Small intestine (tissue), 7 donors: ENCODE data around the gene PACRG. TPM values are rescaled to one million over a fixed set of nuclear protein-coding genes. Genes with fewer than 3 reads are reported as not detected.

Experiments
- DNase-seq, 2 donors: peaks; one replicate each; pipeline versions ENCODE4 v3.0.0 to v3.0.0-alpha.2; 2013
- FAIRE-seq: peaks from 2 replicates; lab custom pipeline; 2012; peaks lifted over from hg19 to GRCh38; lab: Jason Lieb, UNC
- H3K27ac ChIP-seq, 3 donors: one replicate each; pipeline ENCODE4 v1.5.1; 2013; ENCODE audit warnings: low read length in 2 of 3, mild to moderate bottlenecking in 2 of 3, control low read depth in 1 of 3, inconsistent platforms in 1 of 3, low read depth in 1 of 3, moderate library complexity in 1 of 3
- H3K27me3 ChIP-seq, 3 donors: one replicate each; pipeline ENCODE4 v1.6.1; 2013; ENCODE audit warnings: low read length in 3 of 3, inconsistent platforms in 1 of 3; ENCODE audit not compliant: control insufficient read depth in 3 of 3, insufficient read depth in 3 of 3
- H3K36me3 ChIP-seq, 3 donors: one replicate each; pipeline ENCODE4 v1.6.1; 2013; ENCODE audit warnings: low read length in 3 of 3, inconsistent platforms in 1 of 3, low read depth in 1 of 3, mild to moderate bottlenecking in 1 of 3, moderate library complexity in 1 of 3; ENCODE audit not compliant: control insufficient read depth in 3 of 3, insufficient read depth in 2 of 3
- H3K4me1 ChIP-seq, 3 donors: one replicate each; pipeline ENCODE4 v1.6.1; 2013; ENCODE audit warnings: low read length in 2 of 3, inconsistent platforms in 1 of 3, low read depth in 1 of 3, mild to moderate bottlenecking in 1 of 3, moderate library complexity in 1 of 3; ENCODE audit not compliant: control insufficient read depth in 3 of 3, insufficient read depth in 2 of 3
- H3K4me3 ChIP-seq, 3 donors: one replicate each; pipeline ENCODE4 v1.5.1; 2013; ENCODE audit warnings: low read length in 3 of 3, control low read depth in 1 of 3, inconsistent platforms in 1 of 3, low read depth in 1 of 3, mild to moderate bottlenecking in 1 of 3, moderate library complexity in 1 of 3
- H3K9me3 ChIP-seq, 2 donors: one replicate each; pipeline ENCODE4 v1.6.1; 2013; ENCODE audit warnings: low read depth in 1 of 2, low read length in 1 of 2; ENCODE audit not compliant: control insufficient read depth in 2 of 2, insufficient read depth in 1 of 2
- WGBS, 3 donors: extraction: QIAGEN DNeasy Blood & Tissue Kit; methylation state at CpG; one replicate each; pipeline ENCODE4 v1.1.7; 2013; 5-methylcytosine and 5-hydroxymethylcytosine counted together
- polyA plus RNA-seq, 4 donors: library from polyadenylated mRNA; stranded (reverse) in 3 of 4; unstranded in 1 of 4; fragments of 200-250 nt in 3 of 4; fragments of 120-200 nt in 1 of 4; gene quantifications; one replicate each; pipeline versions ENCODE4 v1.2.1 to v1.2.3, GENCODE V29; 2013
- donor health status: healthy with polysubstance abuse.
- donor health status: control.
- donor health status: control.
- donor health status: Bipolar disorder and iron deficiency.
- donor health status: healthy.

Gene PACRG
- polyA plus RNA-seq, 4 donors: 0.49 to 1.5 TPM; not detected in 2

GRCh38 chr6:162684961-162685360 lies 42.8 kb upstream of the PACRG start:
- no peak for FAIRE-seq
- WGBS, 3 donors: 69 to 75% (median 70%) methylated on average over 3 of the region's 3 CpGs

GRCh38 chr6:162685586-162685985 lies 42.2 kb upstream of the PACRG start:
- no peak overlapping the region for H3K27ac ChIP-seq
- no peaks in the 10 kb centered on the region for H3K4me1 ChIP-seq
- no peaks in the 10 kb centered on the region for H3K36me3 ChIP-seq
- no peak overlapping the region for H3K4me3 ChIP-seq
- H3K9me3 ChIP-seq: no peaks in the 10 kb centered on the region
- no peaks in the 10 kb centered on the region for H3K27me3 ChIP-seq
- FAIRE-seq (no peak), DNase-seq (no peak)
- WGBS, 3 donors: 79 to 93% (median 91%) methylated on average over 5 of the region's 5 CpGs

More at GRCh38 chr6:162684961-162685360, 42.8 kb upstream of the PACRG start:
- Histone ChIP-seq H3K27me3 (no peaks in the 10 kb centered on the region), H3K36me3 (no peaks in the 10 kb centered on the region), H3K9me3 (no peaks in the 10 kb centered on the region), H3K4me1 (no peaks in the 10 kb centered on the region), H3K4me3 (no peak overlapping the region), H3K27ac (no peak overlapping the region)
- DNase-seq: peak in 1 of 2 donors; percentile 1

DNA sequence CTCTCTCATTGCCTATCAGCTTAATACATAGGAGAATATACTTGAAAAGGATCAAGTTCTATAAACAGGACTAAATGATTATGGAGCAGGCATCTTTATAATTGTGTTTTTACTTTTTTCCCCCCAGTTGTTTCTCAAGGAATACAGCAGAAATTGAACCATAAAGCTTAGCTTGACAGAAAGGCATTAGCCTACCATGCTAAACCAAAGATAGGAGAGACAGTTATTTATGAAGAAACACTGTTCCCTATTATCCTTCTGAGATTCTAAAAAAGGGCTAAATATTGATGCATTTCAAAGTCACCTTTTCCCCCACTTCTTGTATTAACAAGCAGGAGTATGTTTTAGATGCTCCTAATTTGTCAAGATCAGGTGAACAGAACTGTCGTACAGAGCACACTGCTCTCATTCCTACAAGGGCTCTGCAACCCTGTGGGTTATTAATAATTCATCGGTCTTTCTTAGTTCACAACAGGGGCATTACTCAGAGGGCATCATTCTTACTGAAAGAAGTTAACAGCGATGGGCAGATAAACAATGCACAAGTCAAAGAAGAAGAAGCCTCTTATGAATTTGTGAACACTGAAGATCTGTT lies 38.9 kb upstream of the PACRG start:
- H3K9me3 ChIP-seq: no peaks in the 10 kb centered on the region
- WGBS, 3 donors: 87 to 97% (median 87%) methylated on average over 3 of the region's 3 CpGs
- no peaks in the 10 kb centered on the region for H3K36me3 ChIP-seq
- H3K27ac ChIP-seq: no peak overlapping the region
- no peaks in the 10 kb centered on the region for H3K4me1 ChIP-seq
- H3K27me3 ChIP-seq: no peaks in the 10 kb centered on the region
- DNase-seq: no peak
- no peak for FAIRE-seq
- no peak overlapping the region for H3K4me3 ChIP-seq

GRCh38 chr6:162690158-162690557 lies 37.6 kb upstream of the PACRG start:
- no peak for FAIRE-seq
- H3K27me3 ChIP-seq: no peaks in the 10 kb centered on the region
- no peak for DNase-seq
- WGBS, 3 donors: 66 to 73% (median 70%) methylated on average over 5 of the region's 5 CpGs
- H3K36me3 ChIP-seq: no peaks in the 10 kb centered on the region
- no peak overlapping the region for H3K4me3 ChIP-seq
- H3K27ac ChIP-seq: no peak overlapping the region
- H3K9me3 ChIP-seq: no peaks in the 10 kb centered on the region
- no peaks in the 10 kb centered on the region for H3K4me1 ChIP-seq

DNA sequence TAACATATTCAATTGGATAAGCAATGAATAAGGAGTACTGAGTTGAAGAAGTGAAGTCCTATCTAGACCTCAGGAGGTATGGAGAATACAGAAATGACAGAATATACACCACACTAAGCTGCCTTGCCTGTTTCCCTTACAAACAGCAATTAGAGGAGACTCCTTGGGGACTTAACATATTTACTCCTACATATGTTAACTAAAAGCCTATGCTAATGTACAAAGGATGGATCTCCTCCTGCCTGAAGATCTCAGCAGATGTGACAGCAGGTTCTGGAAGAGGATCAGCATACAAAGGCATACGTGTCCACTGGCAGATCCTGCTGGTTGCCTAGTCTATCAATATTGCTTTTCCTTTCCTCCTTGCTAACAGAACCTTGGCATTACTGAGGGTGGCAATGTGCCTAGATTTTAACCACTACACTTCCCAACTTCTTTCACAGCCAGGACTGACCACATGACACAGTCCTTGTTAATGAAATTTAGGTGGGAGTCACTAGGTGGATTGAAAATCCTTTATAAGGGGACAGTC lies 29.8 kb upstream of the PACRG start:
- no peak for DNase-seq
- 73 to 86% (median 81%) methylated on average over 1 of the region's 1 CpG for WGBS, 3 donors
- no peak for FAIRE-seq

GRCh38 chr6:162698440-162698839 lies 29.3 kb upstream of the PACRG start:
- Histone ChIP-seq H3K4me3 (no peak overlapping the region), H3K27ac (no peak overlapping the region), H3K4me1 (no peaks in the 10 kb centered on the region), H3K36me3 (no peaks in the 10 kb centered on the region), H3K27me3 (no peaks in the 10 kb centered on the region), H3K9me3 (no peaks in the 10 kb centered on the region)
- FAIRE-seq (no peak), DNase-seq (no peak)

More for the DNA sequence above, 29.8 kb upstream of the PACRG start:
- Histone ChIP-seq H3K27ac (no peak overlapping the region), H3K36me3 (no peaks in the 10 kb centered on the region), H3K4me1 (no peaks in the 10 kb centered on the region), H3K27me3 (no peaks in the 10 kb centered on the region), H3K4me3 (no peak overlapping the region), H3K9me3 (no peaks in the 10 kb centered on the region)

DNA sequence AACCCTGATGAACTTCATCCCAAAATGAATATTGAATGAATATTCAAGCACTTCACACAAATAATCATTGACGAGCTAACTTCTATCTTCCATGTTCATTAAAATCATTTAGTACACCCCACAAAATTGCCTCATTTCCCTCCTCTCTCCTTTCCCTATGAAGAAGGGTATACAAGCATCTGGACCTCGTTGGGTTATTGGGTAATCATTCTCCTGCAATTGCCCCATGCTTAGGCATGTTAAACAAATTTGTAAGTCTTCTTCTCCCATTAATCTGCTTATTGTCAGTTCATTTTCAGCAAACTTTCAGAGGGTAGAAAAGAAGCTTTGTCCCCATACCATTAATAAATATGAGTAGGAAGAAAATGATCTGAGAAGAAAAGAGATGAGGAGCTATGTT lies 27.8 kb upstream of the PACRG start:
- DNase-seq (no peak), FAIRE-seq (no peak)
- Histone ChIP-seq H3K4me3 (no peak overlapping the region), H3K27me3 (no peaks in the 10 kb centered on the region), H3K9me3 (no peaks in the 10 kb centered on the region), H3K4me1 (no peaks in the 10 kb centered on the region), H3K36me3 (no peaks in the 10 kb centered on the region), H3K27ac (no peak overlapping the region)
- WGBS, 3 donors: 62 to 78% (median 73%) methylated on average over 2 of the region's 2 CpGs

GRCh38 chr6:162700966-162701365 lies 26.8 kb upstream of the PACRG start:
- H3K4me1 ChIP-seq: no peaks in the 10 kb centered on the region
- no peaks in the 10 kb centered on the region for H3K27me3 ChIP-seq
- no peak overlapping the region for H3K27ac ChIP-seq
- H3K36me3 ChIP-seq: no peaks in the 10 kb centered on the region
- H3K9me3 ChIP-seq: no peaks in the 10 kb centered on the region
- FAIRE-seq: no peak
- WGBS, 3 donors: 70 to 86% (median 81%) methylated on average over 3 of the region's 3 CpGs
- no peak for DNase-seq
- H3K4me3 ChIP-seq: no peak overlapping the region

DNA sequence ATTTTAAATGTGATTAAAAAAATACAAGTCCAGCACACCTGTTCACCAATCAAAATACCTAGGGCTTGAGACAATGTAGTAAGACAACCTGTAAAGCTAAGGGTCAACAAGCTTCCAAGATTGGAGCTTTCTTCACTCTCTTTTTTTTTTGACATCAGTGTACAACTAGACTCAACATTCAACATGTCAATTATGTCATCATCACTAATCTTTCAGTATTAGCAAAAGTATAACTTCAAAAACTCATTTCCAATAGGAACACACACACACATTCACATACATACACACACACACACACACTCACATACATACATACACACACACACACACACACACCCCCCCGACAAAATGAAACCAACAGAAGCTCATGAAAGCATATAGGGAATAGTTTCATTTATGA lies 26.2 kb upstream of the PACRG start:
- Histone ChIP-seq H3K27ac (no peak overlapping the region), H3K4me3 (no peak overlapping the region), H3K4me1 (no peaks in the 10 kb centered on the region), H3K27me3 (no peaks in the 10 kb centered on the region), H3K9me3 (no peaks in the 10 kb centered on the region), H3K36me3 (no peaks in the 10 kb centered on the region)
- FAIRE-seq (no peak), DNase-seq (no peak)
- WGBS, 3 donors: 68 to 84% (median 84%) methylated on average over 1 of the region's 1 CpG
